HG03025 (cell line): ENCODE measurements around the gene OR8B3.

Source experiments
- ATAC-seq: cut with Tn5 transposase; IDR thresholded peaks from one replicate; pipeline ENCODE4 v1.9.1; 2021; ENCODE audit warnings: mild to moderate bottlenecking, moderate library complexity; ENCODE audit not compliant: unreplicated experiment, low FRiP score

The OR8B3 gene

DNA sequence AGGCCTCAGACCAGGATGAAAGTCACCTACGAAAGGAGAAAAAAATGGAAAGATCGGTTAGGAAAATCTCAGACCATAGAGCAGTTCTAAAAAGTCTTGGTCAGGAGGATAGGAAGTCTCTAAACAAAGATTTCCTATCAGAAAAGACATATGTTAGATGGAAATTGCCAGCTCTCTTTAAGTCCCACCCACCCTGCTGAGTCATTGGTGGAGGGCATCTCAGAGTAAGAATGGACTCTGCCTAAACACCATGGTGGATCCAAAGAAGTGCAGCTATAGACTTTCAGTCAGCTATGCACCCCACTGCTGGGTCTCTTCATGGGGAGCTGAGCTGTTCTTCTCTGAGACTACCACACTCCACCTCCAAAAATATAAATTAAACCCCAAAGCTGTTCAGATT lies 18.2 kb downstream of the OR8B3 start:
- no peak for ATAC-seq

DNA sequence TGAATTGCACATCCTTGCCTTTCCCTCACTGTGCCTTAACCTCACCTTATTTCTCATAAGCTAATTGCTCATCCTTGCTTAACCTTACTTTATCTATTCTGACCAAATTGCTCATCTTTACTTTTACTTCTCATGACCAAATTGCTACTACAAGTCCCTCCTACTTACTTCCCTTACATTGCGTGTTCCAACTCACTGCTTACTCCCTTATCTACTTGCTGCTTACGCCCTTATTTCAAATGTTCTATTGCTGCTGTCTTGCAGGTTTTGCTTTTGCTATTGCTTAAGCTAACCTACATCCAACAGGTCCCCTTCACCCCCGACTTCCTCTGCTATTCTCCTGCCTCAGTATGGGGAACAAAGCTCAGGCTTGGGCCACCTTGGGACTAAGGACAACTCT lies 22.5 kb downstream of the OR8B3 start:
- no peak for ATAC-seq

DNA sequence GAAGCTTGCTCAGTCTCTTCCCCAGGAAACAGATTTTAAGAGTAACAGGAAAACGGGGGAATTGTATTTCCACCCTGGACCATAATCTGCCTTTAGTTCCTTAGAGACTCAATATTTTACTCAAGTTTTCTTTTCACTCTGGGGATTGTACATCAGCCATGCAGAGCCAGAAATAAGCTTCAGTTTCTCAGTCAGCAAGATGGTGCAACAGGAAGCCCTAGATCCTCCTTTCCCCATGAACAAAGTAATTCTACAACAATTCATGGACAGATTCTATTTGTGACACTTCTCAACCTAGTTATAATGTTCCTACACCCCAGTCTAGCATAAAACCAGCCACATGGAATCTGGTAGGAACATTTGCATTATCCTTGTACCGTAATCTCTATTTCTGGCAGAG lies 39.3 kb downstream of the OR8B3 start:
- no peak for ATAC-seq

GRCh38 chr11:124346311-124346955 lies 52.4 kb downstream of the OR8B3 start:
- no peak for ATAC-seq
